Osteoblast (primary cell): ENCODE measurements around the gene ZNF562. TPM values are rescaled to one million over a fixed set of nuclear protein-coding genes. Genes with fewer than 3 reads are reported as not detected.

Experiments used
- DNase-seq: peaks from one replicate; pipeline ENCODE4 v3.0.0; 2011; ENCODE audit warnings: low spot score, mixed read lengths; ENCODE audit not compliant: insufficient read length; ENCODE audit errors: missing footprints
- H2AFZ ChIP-seq: 2 replicates; pipeline ENCODE4 v1.6.0; 2011; ENCODE audit warnings: mild to moderate bottlenecking, low read length
- H3K27ac ChIP-seq: 2 replicates; pipeline ENCODE4 v1.5.1; 2011; ENCODE audit warnings: mild to moderate bottlenecking, low read depth, low read length, moderate library complexity
- H3K27me3 ChIP-seq: 2 replicates; pipeline ENCODE4 v1.6.0; 2012; ENCODE audit warnings: mild to moderate bottlenecking, control low read depth, inconsistent platforms, low read length, moderate library complexity; ENCODE audit not compliant: insufficient read depth
- H3K36me3 ChIP-seq: 2 replicates; pipeline ENCODE4 v1.5.1; 2011; ENCODE audit warnings: mild to moderate bottlenecking, low read length, control low read depth, moderate library complexity; ENCODE audit not compliant: insufficient read depth
- H3K4me1 ChIP-seq: 2 replicates; pipeline ENCODE4 v1.5.1; 2011; ENCODE audit warnings: mild to moderate bottlenecking, low read length, control low read depth, moderate library complexity; ENCODE audit not compliant: insufficient read depth
- H3K4me2 ChIP-seq: 2 replicates; pipeline ENCODE4 v1.6.0; 2011; ENCODE audit warnings: mild to moderate bottlenecking, low read length; ENCODE audit not compliant: insufficient read depth
- H3K4me3 ChIP-seq: fragments of 200-600 bp; sonication (generic); 3 replicates; pipeline ENCODE4 v1.5.1; 2012; ENCODE audit warnings: mild to moderate bottlenecking, low read length, inconsistent platforms; ENCODE audit not compliant: insufficient read depth
- H3K79me2 ChIP-seq: 2 replicates; pipeline ENCODE4 v1.6.0; 2012; ENCODE audit warnings: mild to moderate bottlenecking, low read length, control low read depth, inconsistent platforms; ENCODE audit not compliant: insufficient read depth
- H3K9me3 ChIP-seq: 2 replicates; pipeline ENCODE4 v1.5.1; 2011; ENCODE audit warnings: low read depth, low read length, control low read depth
- H4K20me1 ChIP-seq: 2 replicates; pipeline ENCODE4 v1.6.0; 2012; ENCODE audit warnings: mild to moderate bottlenecking, low read length, control low read depth; ENCODE audit not compliant: insufficient read depth
- CTCF ChIP-seq: IDR thresholded peaks from 2 replicates; pipeline ENCODE4 v1.5.1; 2011; ENCODE audit warnings: mild to moderate bottlenecking, low read depth, low read length, moderate library complexity; ENCODE audit errors: extremely low read depth
- total RNA-seq: library from RNA; depleted of rRNA; stranded (reverse); fragments of >200 nt; gene quantifications from 2 replicates; pipeline ENCODE4 v1.2.3, GENCODE V29; 2012

The ZNF562 gene
- total RNA-seq = 32.1 and 33.3 TPM in 2 replicates

GRCh38 chr19:9674663-9675357 lies at the start of gene ZNF562:
ZNF562 (minus strand) TSS chr19:9675100; CDS start chr19:9660744, 14,356 bp downstream.
- peak within 1 kb of the TSS; percentile 99 for H3K4me3 ChIP-seq
- H3K27ac ChIP-seq = peak within 1 kb of the TSS; percentile 94
- peaks cover 50% of the 10 kb centered on the region for H3K79me2 ChIP-seq
- H4K20me1 ChIP-seq = peaks cover 6% of the 10 kb centered on the region
- no peaks in the 10 kb centered on the region for H3K27me3 ChIP-seq
- peak within 1 kb of the TSS; percentile 99 for H2AFZ ChIP-seq
- peaks cover 13% of the 10 kb centered on the region for H3K36me3 ChIP-seq
- peak within 1 kb of the TSS; percentile 84 for H3K4me2 ChIP-seq
- H3K4me1 ChIP-seq = no peaks in the 10 kb centered on the region
- no peaks in the 10 kb centered on the region for H3K9me3 ChIP-seq
- no peak for TF ChIP-seq CTCF
- peak; percentile 99 for DNase-seq

GRCh38 chr19:9724157-9724556 lies 49.3 kb upstream of the ZNF562 start:
- Histone ChIP-seq H4K20me1 (no peaks in the 10 kb centered on the region), H3K4me3 (no peak overlapping the region), H3K9me3 (peaks cover 7% of the 10 kb centered on the region), H3K4me1 (no peaks in the 10 kb centered on the region), H3K27ac (no peak overlapping the region), H3K79me2 (no peaks in the 10 kb centered on the region), H3K4me2 (no peak overlapping the region), H3K27me3 (no peaks in the 10 kb centered on the region), H3K36me3 (no peaks in the 10 kb centered on the region), H2AFZ (no peak overlapping the region)
- no peak for DNase-seq
- TF ChIP-seq CTCF = no peak

GRCh38 chr19:9721861-9722260 lies 47.0 kb upstream of the ZNF562 start:
- no peaks in the 10 kb centered on the region for H3K4me1 ChIP-seq
- H3K4me2 ChIP-seq = no peak overlapping the region
- no peaks in the 10 kb centered on the region for H3K36me3 ChIP-seq
- no peak overlapping the region for H3K4me3 ChIP-seq
- H3K9me3 ChIP-seq = peaks cover 7% of the 10 kb centered on the region
- DNase-seq = no peak
- no peak overlapping the region for H2AFZ ChIP-seq
- H3K27ac ChIP-seq = no peak overlapping the region
- H3K79me2 ChIP-seq = no peaks in the 10 kb centered on the region
- no peak for TF ChIP-seq CTCF
- no peaks in the 10 kb centered on the region for H3K27me3 ChIP-seq
- H4K20me1 ChIP-seq = no peaks in the 10 kb centered on the region

- Histone ChIP-seq H3K4me2 (no peak overlapping the region), H3K79me2 (no peaks in the 10 kb centered on the region), H4K20me1 (no peaks in the 10 kb centered on the region), H3K9me3 (peaks cover 7% of the 10 kb centered on the region), H3K4me3 (no peak overlapping the region), H3K27me3 (no peaks in the 10 kb centered on the region), H3K27ac (no peak overlapping the region), H3K36me3 (no peaks in the 10 kb centered on the region), H3K4me1 (no peaks in the 10 kb centered on the region), H2AFZ (no peak overlapping the region)
- no peak for TF ChIP-seq CTCF
- no peak for DNase-seq
These were observed 45.6 kb upstream of the ZNF562 start for GRCh38 chr19:9720541-9720940.
